Measurements from ENCODE around the gene FRMD4A. TPM values are rescaled to one million over a fixed set of nuclear protein-coding genes. Genes with fewer than 3 reads are reported as not detected.

The FRMD4A gene
- total RNA-seq, 1 donor from 2014 or later = 28.2 TPM

GRCh38 chr10:13801907-13802288 lies 528.8 kb downstream of the FRMD4A start:
- DNase-seq (ENCODE audit: low read depth) = no peak
- H3K4me3 ChIP-seq (ENCODE audit: low read depth, low read length) = no peak overlapping the region
- H3K27me3 ChIP-seq (ENCODE audit: control insufficient read depth, insufficient read depth, low read length) = no peaks in the 10 kb centered on the region
- no peaks in the 10 kb centered on the region for H3K36me3 ChIP-seq (ENCODE audit: control insufficient read depth, insufficient read depth, low read length)
- TF ChIP-seq CTCF (IDR thresholded peaks at IDR 0.05; ENCODE audit: insufficient read depth, low read length, poor library complexity, severe bottlenecking) = no peak

- Histone ChIP-seq H3K4me3 (ENCODE audit: low read depth, low read length) (no peak overlapping the region), H3K36me3 (ENCODE audit: control insufficient read depth, insufficient read depth, low read length) (no peaks in the 10 kb centered on the region), H3K27me3 (ENCODE audit: control insufficient read depth, insufficient read depth, low read length) (no peaks in the 10 kb centered on the region)
- no peak for TF ChIP-seq CTCF (IDR thresholded peaks at IDR 0.05; ENCODE audit: insufficient read depth, low read length, poor library complexity, severe bottlenecking)
- no peak for DNase-seq (ENCODE audit: low read depth)
Observed at GRCh38 chr10:13801156-13801906, 529.4 kb downstream of the FRMD4A start.

GRCh38 chr10:13797164-13797563 lies 533.6 kb downstream of the FRMD4A start:
- TF ChIP-seq CTCF (IDR thresholded peaks at IDR 0.05; ENCODE audit: insufficient read depth, low read length, poor library complexity, severe bottlenecking) = no peak
- H3K27me3 ChIP-seq (ENCODE audit: control insufficient read depth, insufficient read depth, low read length) = no peaks in the 10 kb centered on the region
- H3K36me3 ChIP-seq (ENCODE audit: control insufficient read depth, insufficient read depth, low read length) = no peaks in the 10 kb centered on the region
- no peak overlapping the region for H3K4me3 ChIP-seq (ENCODE audit: low read depth, low read length)
- DNase-seq (ENCODE audit: low read depth) = no peak

- Histone ChIP-seq H3K27me3 (ENCODE audit: control insufficient read depth, insufficient read depth, low read length) (no peaks in the 10 kb centered on the region), H3K36me3 (ENCODE audit: control insufficient read depth, insufficient read depth, low read length) (no peaks in the 10 kb centered on the region), H3K4me3 (ENCODE audit: low read depth, low read length) (no peak overlapping the region)
- TF ChIP-seq CTCF (IDR thresholded peaks at IDR 0.05; ENCODE audit: insufficient read depth, low read length, poor library complexity, severe bottlenecking) = no peak
- DNase-seq (ENCODE audit: low read depth) = no peak
Observed at GRCh38 chr10:13795653-13796555, 534.8 kb downstream of the FRMD4A start.

- TF ChIP-seq CTCF (IDR thresholded peaks at IDR 0.05; ENCODE audit: insufficient read depth, low read length, poor library complexity, severe bottlenecking) = no peak
- Histone ChIP-seq H3K36me3 (ENCODE audit: control insufficient read depth, insufficient read depth, low read length) (no peaks in the 10 kb centered on the region), H3K27me3 (ENCODE audit: control insufficient read depth, insufficient read depth, low read length) (no peaks in the 10 kb centered on the region), H3K4me3 (ENCODE audit: low read depth, low read length) (no peak overlapping the region)
- no peak for DNase-seq (ENCODE audit: low read depth)
Observed at GRCh38 chr10:13794992-13795612, 535.6 kb downstream of the FRMD4A start.
